ENCODE data around the gene BARHL1.

GRCh38 chr9:132588501-132589147 lies 6.2 kb downstream of the BARHL1 start:
- TF ChIP-seq CTCF (IDR thresholded peaks at IDR 0.05; ENCODE audit: low read depth, low read length) (no peak), EZH2phosphoT487 (IDR thresholded peaks at IDR 0.05; ENCODE audit: low read depth) (no peak)
